HepG2 (cell line): ENCODE data around the gene B3GAT3. TPM values are rescaled to one million over a fixed set of nuclear protein-coding genes. Genes with fewer than 3 reads are reported as not detected.

Source experiments
- AGO1 ChIP-seq: fragments of 200-400 bp; formaldehyde crosslinking; IDR thresholded peaks from 2 replicates; pipeline ENCODE4 v1.6.1; 2017; ENCODE audit warnings: mild to moderate bottlenecking, low read depth, low read length, moderate library complexity; ENCODE audit not compliant: poor library complexity, severe bottlenecking
- ARHGAP35 ChIP-seq: sonication (generic); formaldehyde crosslinking; IDR thresholded peaks from 2 replicates; pipeline ENCODE4 v1.9.0; 2022; ENCODE audit warnings: mild to moderate bottlenecking, inconsistent platforms, moderate library complexity, missing genetic modification reagents, borderline replicate concordance
- HIVEP1 ChIP-seq: sonication (generic); formaldehyde crosslinking; IDR thresholded peaks from 2 replicates; pipeline ENCODE4 v1.4.0; 2020; ENCODE audit warnings: mild to moderate bottlenecking, missing genetic modification reagents
- HOXA9 ChIP-seq: sonication (generic); formaldehyde crosslinking; IDR thresholded peaks from 2 replicates; pipeline ENCODE4 v1.8.1; 2022; ENCODE audit warnings: missing genetic modification reagents, mild to moderate bottlenecking, moderate library complexity, borderline replicate concordance
- POLR2AphosphoS5 ChIP-seq: IDR thresholded peaks from 2 replicates; pipeline ENCODE4 v1.6.1; 2012; ENCODE audit warnings: low read depth, low read length
- PRMT3 ChIP-seq: sonication (generic); formaldehyde crosslinking; IDR thresholded peaks from 2 replicates; pipeline ENCODE4 v1.8.1; 2022; ENCODE audit warnings: low read depth, mild to moderate bottlenecking, moderate library complexity, missing genetic modification reagents, borderline replicate concordance
- SATB2 ChIP-seq: sonication (generic); formaldehyde crosslinking; IDR thresholded peaks from 2 replicates; pipeline ENCODE4 v1.5.0; 2020; ENCODE audit warnings: missing genetic modification reagents
- TEAD3 ChIP-seq: optimal IDR thresholded peaks from 2 replicates; pipeline ENCODE3; 2016; ENCODE audit warnings: borderline replicate concordance
- TMF1 ChIP-seq: sonication (generic); formaldehyde crosslinking; IDR thresholded peaks from 2 replicates; pipeline ENCODE4 v1.8.1; 2022; ENCODE audit warnings: low read depth, missing genetic modification reagents
- ZBTB38 ChIP-seq: sonication (generic); formaldehyde crosslinking; IDR thresholded peaks from 2 replicates; pipeline ENCODE4 v1.5.1; 2020; ENCODE audit warnings: mild to moderate bottlenecking, missing genetic modification reagents
- ZNF234 ChIP-seq: sonication (generic); formaldehyde crosslinking; conservative IDR thresholded peaks from 2 replicates; pipeline ENCODE4 v1.5.1; 2020; ENCODE audit warnings: mild to moderate bottlenecking, missing genetic modification reagents
- ZNF878 ChIP-seq: sonication (generic); formaldehyde crosslinking; IDR thresholded peaks from 2 replicates; pipeline ENCODE4 v1.8.1; 2023; ENCODE audit warnings: mild to moderate bottlenecking, missing genetic modification reagents, moderate library complexity
- ZSCAN30 ChIP-seq: sonication (generic); formaldehyde crosslinking; IDR thresholded peaks from 2 replicates; pipeline ENCODE4 v1.5.0; 2020; ENCODE audit warnings: mild to moderate bottlenecking, missing genetic modification reagents
- polyA plus RNA-seq, 8 experiments: library from polyadenylated mRNA; depleted of rRNA in 3 of 8; stranded (reverse) in 7 of 8; unstranded in 1 of 8; fragments of >200 nt; fragmentation: Illumina TruSeq in 4 of 8; extraction: Trizol in 4 of 8; gene quantifications; 2 replicates each; pipeline versions ENCODE4 v1.2.1 to v1.2.3, GENCODE V29; 2011 to 2016; ENCODE audit warnings: low read depth in 4 of 8, missing spikeins in 1 of 8, mixed read lengths in 1 of 8; ENCODE audit not compliant: insufficient read depth in 1 of 8
- total RNA-seq, 5 experiments: library from RNA; depleted of rRNA; stranded (reverse); fragments of >200 nt; fragmentation: Illumina TruSeq; extraction: Trizol; gene quantifications; 2 replicates each; pipeline ENCODE4 v1.2.3, GENCODE V29; 2016; ENCODE audit warnings: low read depth in 1 of 5
- TF ChIP-seq, protein P1 (sequence below): fragments of 450-650 bp; IDR thresholded peaks from 2 replicates; pipeline ENCODE4 v1.6.1; 2016
- TF ChIP-seq, protein P2 (sequence below): sonication (generic); formaldehyde crosslinking; IDR thresholded peaks from 2 replicates; pipeline ENCODE4 v1.5.1; 2020; ENCODE audit warnings: mild to moderate bottlenecking, moderate library complexity, missing genetic modification reagents
- TF ChIP-seq, protein P3 (sequence below): sonication (generic); formaldehyde crosslinking; IDR thresholded peaks from 2 replicates; pipeline ENCODE4 v1.8.1; 2023; ENCODE audit warnings: mild to moderate bottlenecking, missing genetic modification reagents, borderline replicate concordance
- TF ChIP-seq, protein P4 (sequence below): sonication (generic); formaldehyde crosslinking; IDR thresholded peaks from 2 replicates; pipeline ENCODE4 v1.5.0; 2020; ENCODE audit warnings: missing genetic modification reagents, mild to moderate bottlenecking, borderline replicate concordance
- TF ChIP-seq, protein P5 (sequence below): sonication (generic); formaldehyde crosslinking; IDR thresholded peaks from 2 replicates; pipeline ENCODE4 v1.4.0; 2020; ENCODE audit warnings: low read depth, mild to moderate bottlenecking, missing genetic modification reagents
- TF ChIP-seq, protein P6 (sequence below): sonication (generic); formaldehyde crosslinking; IDR thresholded peaks from 2 replicates; pipeline ENCODE4 v1.4.0; 2020; ENCODE audit warnings: missing genetic modification reagents

Gene B3GAT3
- total and polyA plus RNA-seq, 2 of the 13 experiments (the other 11 are each of a cell fraction or from before 2014, with no cell fraction given) = 21.3 to 26.1 TPM

DNA sequence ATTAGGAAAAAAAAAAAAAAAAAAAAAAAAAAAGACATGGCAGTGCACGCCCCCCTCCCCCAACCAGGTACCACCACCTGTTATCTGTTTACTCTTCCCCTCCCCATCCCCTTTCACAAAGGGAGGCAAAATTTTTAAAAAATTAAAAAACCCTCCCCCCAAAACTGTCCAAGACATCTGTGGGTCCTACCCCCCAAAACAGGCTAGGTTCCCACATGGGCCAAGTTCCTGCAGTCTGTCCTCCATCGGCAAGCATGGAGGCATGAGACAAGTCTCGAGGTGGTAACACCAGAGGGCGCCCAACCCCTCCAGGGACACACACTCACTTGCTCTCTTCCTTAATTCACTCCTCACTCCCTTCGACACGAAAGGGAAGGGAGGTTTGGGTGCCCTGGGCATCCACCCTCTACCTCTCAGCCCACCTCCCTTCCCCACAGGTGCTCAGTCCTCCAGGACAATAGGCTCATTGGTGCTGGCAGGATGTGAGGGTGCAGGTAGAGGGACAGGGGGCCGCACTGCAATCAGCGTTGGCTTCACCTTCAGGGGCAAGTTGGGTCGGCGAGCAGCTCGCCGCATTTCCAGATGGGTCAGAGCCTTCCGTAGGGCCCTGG, 28.2 kb downstream of the B3GAT3 start (continued):
- TF ChIP-seq HOXA9 (CRISPR knock-in tag) (no peak), SATB2 (CRISPR knock-in tag) (no peak), ZNF878 (CRISPR knock-in tag) (no peak), ARHGAP35 (CRISPR knock-in tag) (no peak), ZBTB38 (CRISPR knock-in tag) (peak; percentile 54; the same call in 1 of the 2 replicates), POLR2AphosphoS5 (no peak), PRMT3 (CRISPR knock-in tag) (no peak), ZSCAN30 (CRISPR knock-in tag) (no peak), ZNF234 (CRISPR knock-in tag) (no peak), HIVEP1 (no peak), TMF1 (no peak), AGO1 (no peak), TEAD3 (peak; percentile 10)
- TF ChIP-seq, protein P1, sequence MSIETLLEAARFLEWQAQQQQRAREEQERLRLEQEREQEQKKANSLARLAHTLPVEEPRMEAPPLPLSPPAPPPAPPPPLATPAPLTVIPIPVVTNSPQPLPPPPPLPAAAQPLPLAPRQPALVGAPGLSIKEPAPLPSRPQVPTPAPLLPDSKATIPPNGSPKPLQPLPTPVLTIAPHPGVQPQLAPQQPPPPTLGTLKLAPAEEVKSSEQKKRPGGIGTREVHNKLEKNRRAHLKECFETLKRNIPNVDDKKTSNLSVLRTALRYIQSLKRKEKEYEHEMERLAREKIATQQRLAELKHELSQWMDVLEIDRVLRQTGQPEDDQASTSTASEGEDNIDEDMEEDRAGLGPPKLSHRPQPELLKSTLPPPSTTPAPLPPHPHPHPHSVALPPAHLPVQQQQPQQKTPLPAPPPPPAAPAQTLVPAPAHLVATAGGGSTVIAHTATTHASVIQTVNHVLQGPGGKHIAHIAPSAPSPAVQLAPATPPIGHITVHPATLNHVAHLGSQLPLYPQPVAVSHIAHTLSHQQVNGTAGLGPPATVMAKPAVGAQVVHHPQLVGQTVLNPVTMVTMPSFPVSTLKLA = no peak
- TF ChIP-seq, protein P2, sequence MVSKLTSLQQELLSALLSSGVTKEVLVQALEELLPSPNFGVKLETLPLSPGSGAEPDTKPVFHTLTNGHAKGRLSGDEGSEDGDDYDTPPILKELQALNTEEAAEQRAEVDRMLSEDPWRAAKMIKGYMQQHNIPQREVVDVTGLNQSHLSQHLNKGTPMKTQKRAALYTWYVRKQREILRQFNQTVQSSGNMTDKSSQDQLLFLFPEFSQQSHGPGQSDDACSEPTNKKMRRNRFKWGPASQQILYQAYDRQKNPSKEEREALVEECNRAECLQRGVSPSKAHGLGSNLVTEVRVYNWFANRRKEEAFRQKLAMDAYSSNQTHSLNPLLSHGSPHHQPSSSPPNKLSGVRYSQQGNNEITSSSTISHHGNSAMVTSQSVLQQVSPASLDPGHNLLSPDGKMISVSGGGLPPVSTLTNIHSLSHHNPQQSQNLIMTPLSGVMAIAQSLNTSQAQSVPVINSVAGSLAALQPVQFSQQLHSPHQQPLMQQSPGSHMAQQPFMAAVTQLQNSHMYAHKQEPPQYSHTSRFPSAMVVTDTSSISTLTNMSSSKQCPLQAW = 0 out of 2 replicates have a peak, but pooled peaks have one; percentile 19
- TF ChIP-seq, protein P3, sequence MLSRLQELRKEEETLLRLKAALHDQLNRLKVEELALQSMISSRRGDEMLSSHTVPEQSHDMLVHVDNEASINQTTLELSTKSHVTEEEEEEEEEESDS (CRISPR knock-in tag) = no peak
- TF ChIP-seq, protein P4, sequence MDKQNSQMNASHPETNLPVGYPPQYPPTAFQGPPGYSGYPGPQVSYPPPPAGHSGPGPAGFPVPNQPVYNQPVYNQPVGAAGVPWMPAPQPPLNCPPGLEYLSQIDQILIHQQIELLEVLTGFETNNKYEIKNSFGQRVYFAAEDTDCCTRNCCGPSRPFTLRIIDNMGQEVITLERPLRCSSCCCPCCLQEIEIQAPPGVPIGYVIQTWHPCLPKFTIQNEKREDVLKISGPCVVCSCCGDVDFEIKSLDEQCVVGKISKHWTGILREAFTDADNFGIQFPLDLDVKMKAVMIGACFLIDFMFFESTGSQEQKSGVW (CRISPR knock-in tag) = no peak
- TF ChIP-seq, protein P5, sequence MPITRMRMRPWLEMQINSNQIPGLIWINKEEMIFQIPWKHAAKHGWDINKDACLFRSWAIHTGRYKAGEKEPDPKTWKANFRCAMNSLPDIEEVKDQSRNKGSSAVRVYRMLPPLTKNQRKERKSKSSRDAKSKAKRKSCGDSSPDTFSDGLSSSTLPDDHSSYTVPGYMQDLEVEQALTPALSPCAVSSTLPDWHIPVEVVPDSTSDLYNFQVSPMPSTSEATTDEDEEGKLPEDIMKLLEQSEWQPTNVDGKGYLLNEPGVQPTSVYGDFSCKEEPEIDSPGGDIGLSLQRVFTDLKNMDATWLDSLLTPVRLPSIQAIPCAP = no peak
- TF ChIP-seq, protein P6, sequence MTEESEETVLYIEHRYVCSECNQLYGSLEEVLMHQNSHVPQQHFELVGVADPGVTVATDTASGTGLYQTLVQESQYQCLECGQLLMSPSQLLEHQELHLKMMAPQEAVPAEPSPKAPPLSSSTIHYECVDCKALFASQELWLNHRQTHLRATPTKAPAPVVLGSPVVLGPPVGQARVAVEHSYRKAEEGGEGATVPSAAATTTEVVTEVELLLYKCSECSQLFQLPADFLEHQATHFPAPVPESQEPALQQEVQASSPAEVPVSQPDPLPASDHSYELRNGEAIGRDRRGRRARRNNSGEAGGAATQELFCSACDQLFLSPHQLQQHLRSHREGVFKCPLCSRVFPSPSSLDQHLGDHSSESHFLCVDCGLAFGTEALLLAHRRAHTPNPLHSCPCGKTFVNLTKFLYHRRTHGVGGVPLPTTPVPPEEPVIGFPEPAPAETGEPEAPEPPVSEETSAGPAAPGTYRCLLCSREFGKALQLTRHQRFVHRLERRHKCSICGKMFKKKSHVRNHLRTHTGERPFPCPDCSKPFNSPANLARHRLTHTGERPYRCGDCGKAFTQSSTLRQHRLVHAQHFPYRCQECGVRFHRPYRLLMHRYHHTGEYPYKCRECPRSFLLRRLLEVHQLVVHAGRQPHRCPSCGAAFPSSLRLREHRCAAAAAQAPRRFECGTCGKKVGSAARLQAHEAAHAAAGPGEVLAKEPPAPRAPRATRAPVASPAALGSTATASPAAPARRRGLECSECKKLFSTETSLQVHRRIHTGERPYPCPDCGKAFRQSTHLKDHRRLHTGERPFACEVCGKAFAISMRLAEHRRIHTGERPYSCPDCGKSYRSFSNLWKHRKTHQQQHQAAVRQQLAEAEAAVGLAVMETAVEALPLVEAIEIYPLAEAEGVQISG (CRISPR knock-in tag) = 0 out of 2 replicates have a peak, but pooled peaks have one; percentile 19
